ENCODE results near the gene BPNT1. TPM values are rescaled to one million over a fixed set of nuclear protein-coding genes. Genes with fewer than 3 reads are reported as not detected.

Gene BPNT1
- total RNA-seq, 1 experiment from 2014 or later, result 13.6 TPM

DNA sequence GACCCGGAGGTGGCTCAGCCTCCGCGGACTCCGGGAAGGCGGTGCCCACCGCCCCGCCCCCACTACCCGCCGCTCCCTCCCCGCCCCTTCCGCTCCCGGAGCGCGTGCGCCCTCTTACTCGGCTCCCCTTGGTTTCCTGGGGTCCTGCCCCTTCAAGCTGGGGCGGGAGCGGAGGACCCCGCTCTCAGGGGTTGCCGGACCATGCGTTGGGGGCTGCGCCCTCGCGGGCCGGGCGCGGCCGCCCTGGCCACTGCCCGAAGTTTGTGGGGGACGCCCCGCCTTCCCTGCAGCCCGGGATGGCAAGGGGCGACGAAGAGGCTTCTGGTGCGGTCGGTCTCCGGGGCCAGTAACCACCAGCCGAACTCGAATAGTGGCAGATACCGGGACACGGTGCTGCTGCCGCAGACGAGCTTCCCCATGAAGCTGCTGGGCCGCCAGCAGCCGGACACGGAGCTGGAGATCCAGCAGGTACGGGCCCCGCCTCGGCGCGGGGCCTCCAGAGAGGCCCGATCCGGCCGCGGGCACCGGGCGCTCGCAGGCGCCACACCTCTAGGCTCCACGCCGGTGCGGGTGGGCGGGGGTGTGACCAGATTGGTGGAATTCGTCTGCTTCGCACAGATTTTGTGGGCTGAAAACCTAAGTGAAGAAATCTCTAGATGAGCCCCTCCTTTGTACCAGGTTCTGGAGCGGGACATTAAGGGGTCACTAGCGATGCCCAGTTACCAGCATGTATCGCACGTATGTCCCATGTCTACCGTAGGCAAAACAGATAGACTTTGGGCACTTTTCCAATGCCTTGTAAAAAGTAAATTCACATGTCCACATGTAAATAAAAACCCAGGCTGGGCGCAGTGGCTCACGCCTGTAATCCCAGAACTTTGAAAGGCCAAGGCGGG, 4.7 kb upstream of the BPNT1 start, which contains the start of gene IARS2:
IARS2 (plus strand) TSS at position 117 of the 896 bp plus-strand sequence; CDS start at position 202, 85 bp downstream.
- no peaks in the 10 kb centered on the region for H3K79me2 ChIP-seq (ENCODE audit: insufficient read depth, low read length)
- H4K91ac ChIP-seq (ENCODE audit: insufficient read length, low read depth, low read length), result no peak within 1 kb of the TSS
- H2BK20ac ChIP-seq (ENCODE audit: low read depth, low read length, poor library complexity, severe bottlenecking), result no peak within 1 kb of the TSS
- H3K18ac ChIP-seq (ENCODE audit: insufficient read length, low read depth, low read length), result no peak within 1 kb of the TSS
- H3T11ph ChIP-seq (ENCODE audit: low read length), result no peak within 1 kb of the TSS
- no peaks in the 10 kb centered on the region for H3K79me1 ChIP-seq (ENCODE audit: insufficient read depth, low read depth, low read length, poor library complexity, severe bottlenecking)
- 0 out of 2 replicates have a peak within 1 kb of the TSS, but pooled peaks have one; percentile 3 for H3K14ac ChIP-seq (ENCODE audit: insufficient read depth, low read length)
- no peaks in the 10 kb centered on the region for H3K4me1 ChIP-seq (ENCODE audit: insufficient read depth, low read length)
- H4K8ac ChIP-seq (replicated peaks; ENCODE audit: insufficient read length, low read depth, low read length), result no peak within 1 kb of the TSS
- peak within 1 kb of the TSS; percentile 85 for H3K4me2 ChIP-seq (ENCODE audit: insufficient read depth, insufficient read length, low read length)
- no peaks in the 10 kb centered on the region for H3K9me3 ChIP-seq (ENCODE audit: control insufficient read depth, low read depth, low read length)
- Mint-ChIP-seq H3K9me3 (no peaks in the 10 kb centered on the region; a peak in 1 of 5 replicates), H3K4me1 (peaks cover 8 to 14% of the 10 kb centered on the region in 2 experiments), H3K4me3 (peak within 1 kb of the TSS; percentile 80 to 86), H3K36me3 (ENCODE audit: insufficient read depth in 1 of 3, low read depth in 3 of 3) (peaks cover 16 to 31% (median 23%) of the 10 kb centered on the region in 3 experiments; a peak in 6 of 7 replicates), H3K27me3 (ENCODE audit: low read depth) (no peaks in the 10 kb centered on the region), H3K27ac (peak within 1 kb of the TSS in 1 of 3 experiments; percentile 81; a peak in 1 of 7 replicates)
- no peak within 1 kb of the TSS for H2AK5ac ChIP-seq (ENCODE audit: insufficient read length, low read length)
- no peak within 1 kb of the TSS for H2BK12ac ChIP-seq (ENCODE audit: insufficient read length, low read depth, low read length)
- peaks cover 11% of the 10 kb centered on the region for H3K23me2 ChIP-seq (ENCODE audit: insufficient read length, low read depth, low read length, poor library complexity, severe bottlenecking)
- no peak within 1 kb of the TSS for H3K23ac ChIP-seq (ENCODE audit: insufficient read length, low read depth, low read length)
- no CpG with 5 or more reads among the region's 73 CpGs for WGBS (ENCODE audit: extremely low coverage, insufficient read length, low lambda C conversion rate)
- TF ChIP-seq, protein P1, sequence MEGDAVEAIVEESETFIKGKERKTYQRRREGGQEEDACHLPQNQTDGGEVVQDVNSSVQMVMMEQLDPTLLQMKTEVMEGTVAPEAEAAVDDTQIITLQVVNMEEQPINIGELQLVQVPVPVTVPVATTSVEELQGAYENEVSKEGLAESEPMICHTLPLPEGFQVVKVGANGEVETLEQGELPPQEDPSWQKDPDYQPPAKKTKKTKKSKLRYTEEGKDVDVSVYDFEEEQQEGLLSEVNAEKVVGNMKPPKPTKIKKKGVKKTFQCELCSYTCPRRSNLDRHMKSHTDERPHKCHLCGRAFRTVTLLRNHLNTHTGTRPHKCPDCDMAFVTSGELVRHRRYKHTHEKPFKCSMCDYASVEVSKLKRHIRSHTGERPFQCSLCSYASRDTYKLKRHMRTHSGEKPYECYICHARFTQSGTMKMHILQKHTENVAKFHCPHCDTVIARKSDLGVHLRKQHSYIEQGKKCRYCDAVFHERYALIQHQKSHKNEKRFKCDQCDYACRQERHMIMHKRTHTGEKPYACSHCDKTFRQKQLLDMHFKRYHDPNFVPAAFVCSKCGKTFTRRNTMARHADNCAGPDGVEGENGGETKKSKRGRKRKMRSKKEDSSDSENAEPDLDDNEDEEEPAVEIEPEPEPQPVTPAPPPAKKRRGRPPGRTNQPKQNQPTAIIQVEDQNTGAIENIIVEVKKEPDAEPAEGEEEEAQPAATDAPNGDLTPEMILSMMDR (conservative IDR thresholded peaks at IDR 0.05), result no peak
- peak within 1 kb of the TSS; percentile 88 for H3K9ac ChIP-seq (ENCODE audit: extremely low read depth, insufficient read length, low read length)
- H3K56ac ChIP-seq (ENCODE audit: insufficient read length, low read depth, low read length), result no peak within 1 kb of the TSS
- no peak within 1 kb of the TSS for H4K5ac ChIP-seq (ENCODE audit: insufficient read length, low read depth, low read length)
- peak within 1 kb of the TSS; percentile 87 for H2AFZ ChIP-seq (ENCODE audit: low read length)
- H3K4ac ChIP-seq (ENCODE audit: low read depth, low read length), result no peak within 1 kb of the TSS
- H2BK120ac ChIP-seq (ENCODE audit: low read depth, low read length, poor library complexity, severe bottlenecking), result no peak within 1 kb of the TSS
- no peak within 1 kb of the TSS for H3K27ac ChIP-seq (ENCODE audit: insufficient read length, low read depth, low read length)
- no peak within 1 kb of the TSS for H2BK5ac ChIP-seq (ENCODE audit: insufficient read length, low read length)
- DNase-seq, result peak; percentile 91
- no peaks in the 10 kb centered on the region for H3K27me3 ChIP-seq (ENCODE audit: insufficient read depth, low read length)
- H4K20me1 ChIP-seq (ENCODE audit: control insufficient read depth, insufficient read depth, insufficient read length), result no peaks in the 10 kb centered on the region
- H2BK15ac ChIP-seq (ENCODE audit: low read depth, low read length), result no peak within 1 kb of the TSS

Measured in H9 (cell line).